ENCODE measurements around the gene SLC31A2.

- peak; percentile 32 to 36 (median 35); a peak in 3 of 6 replicates for TF ChIP-seq CTCF (IDR thresholded peaks at IDR 0.05 in 2 of 3, conservative IDR thresholded peaks at IDR 0.05 in 1 of 3; ENCODE audit: borderline replicate concordance in 1 of 3, insufficient read depth in 1 of 3, low read depth in 2 of 3, low read length in 2 of 3)
- TF ChIP-seq EZH2 (IDR thresholded peaks at IDR 0.05), result no peak
- TF ChIP-seq CBX3 (IDR thresholded peaks at IDR 0.05; ENCODE audit: low read depth), result no peak
- TF ChIP-seq CEBPB (IDR thresholded peaks at IDR 0.05; ENCODE audit: low read depth), result no peak
- TF ChIP-seq POLR2A (IDR thresholded peaks at IDR 0.05; ENCODE audit: borderline replicate concordance, extremely low read depth, insufficient read depth, insufficient read length), result no peak
- peak; percentile 42; the same call in 1 of the 2 replicates for TF ChIP-seq SIN3A (IDR thresholded peaks at IDR 0.05; ENCODE audit: low read depth)
- TF ChIP-seq SP1 (IDR thresholded peaks at IDR 0.05; ENCODE audit: low read depth), result no peak
- peak; percentile 63; the same call in 1 of the 2 replicates for TF ChIP-seq POLR2AphosphoS5 (IDR thresholded peaks at IDR 0.05; ENCODE audit: low read depth, low read length)
- peak; percentile 71 for TF ChIP-seq MAX (IDR thresholded peaks at IDR 0.05)
- no peak for TF ChIP-seq ATF3 (IDR thresholded peaks at IDR 0.05)
- no peak for TF ChIP-seq EGR1 (IDR thresholded peaks at IDR 0.05; ENCODE audit: low read depth)
- peak; percentile 26; the same call in 1 of the 2 replicates for TF ChIP-seq RAD21 (IDR thresholded peaks at IDR 0.05; ENCODE audit: low read depth)
- peak; percentile 36 for TF ChIP-seq ZBTB33 (IDR thresholded peaks at IDR 0.05; ENCODE audit: extremely low read depth, insufficient replicate concordance, low read length)
Observed at GRCh38 chr9:113150670-113151611, at the start of gene SLC31A2.
